ENCODE results near the gene PIGZ.

PIGZ gene

DNA sequence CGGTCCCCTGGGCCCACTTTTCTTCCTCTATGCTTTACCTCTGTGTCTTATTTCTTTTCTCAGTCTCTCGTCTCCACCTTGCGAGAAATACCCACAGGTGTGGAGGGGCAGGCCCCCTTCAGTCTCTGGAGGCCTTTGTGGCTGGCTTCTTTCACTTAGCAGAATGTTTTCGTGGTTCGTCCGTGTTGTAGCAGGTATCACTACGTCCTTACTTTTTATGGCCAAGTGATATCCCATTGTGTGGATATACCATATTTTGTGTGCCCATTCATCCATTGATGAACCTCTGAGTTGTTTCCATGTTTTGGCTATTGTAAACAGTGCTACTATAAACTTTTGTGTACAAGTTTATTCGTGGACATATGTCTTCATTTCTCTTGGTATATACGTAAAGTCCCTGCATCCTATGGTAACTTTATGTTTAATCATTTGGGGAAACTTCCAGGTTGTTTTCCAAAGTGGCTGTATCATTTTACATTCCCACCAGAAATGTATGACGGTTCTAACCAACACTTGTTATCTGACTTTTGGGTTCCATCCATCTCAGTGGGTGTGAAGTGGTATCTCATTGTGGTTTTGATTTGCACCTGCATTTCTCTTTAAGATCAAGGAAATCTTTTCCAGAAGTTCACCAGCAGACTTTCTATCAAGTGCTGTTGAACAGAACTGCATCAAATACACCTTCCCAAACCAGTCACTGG is 5.6 kb downstream of the PIGZ start:
- TF ChIP-seq GATA3 (IDR thresholded peaks at IDR 0.05; ENCODE audit: low read depth, low read length): no peak
- TF ChIP-seq GATA2 (IDR thresholded peaks at IDR 0.05; ENCODE audit: low read depth, low read length): no peak

DNA sequence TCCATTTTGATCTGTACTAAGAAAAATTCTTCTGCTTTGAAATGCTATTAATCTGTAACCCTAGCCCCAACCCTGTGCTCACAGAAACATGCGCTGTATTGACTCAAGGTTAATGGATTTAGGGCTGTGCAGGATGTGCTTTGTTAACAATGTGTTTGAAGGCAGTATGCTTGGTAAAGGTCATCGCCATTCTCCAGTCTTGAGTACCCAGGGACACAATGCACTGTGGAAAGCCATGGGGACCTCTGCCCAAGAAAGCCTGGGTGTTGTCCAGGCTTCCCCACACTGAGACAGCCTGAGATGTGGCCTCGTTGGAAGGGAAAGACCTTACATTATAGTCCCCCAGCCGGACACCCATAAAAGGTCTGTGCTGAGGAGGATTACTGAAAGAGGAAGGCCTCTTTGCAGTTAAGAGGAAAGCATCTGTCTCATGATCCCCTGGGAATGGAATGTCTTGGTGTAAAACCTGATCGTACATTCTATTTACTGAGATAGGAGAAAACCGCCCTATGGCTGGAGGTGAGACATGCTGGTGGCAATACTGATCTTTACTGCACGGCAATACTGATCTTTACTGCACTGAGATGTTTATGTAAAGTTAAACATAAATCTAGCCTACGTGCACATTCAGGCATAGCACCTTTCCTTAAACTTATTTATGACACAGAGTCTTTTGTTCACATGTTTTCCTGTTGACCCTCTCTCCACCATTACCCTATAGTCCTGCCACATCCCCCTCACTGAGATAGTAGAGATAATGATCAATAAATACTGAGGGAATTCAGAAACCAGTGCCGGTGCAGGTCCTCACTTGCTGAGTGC is 6.3 kb downstream of the PIGZ start:
- TF ChIP-seq GATA3 (IDR thresholded peaks at IDR 0.05; ENCODE audit: low read depth, low read length) (no peak), GATA2 (IDR thresholded peaks at IDR 0.05; ENCODE audit: low read depth, low read length) (no peak)

DNA sequence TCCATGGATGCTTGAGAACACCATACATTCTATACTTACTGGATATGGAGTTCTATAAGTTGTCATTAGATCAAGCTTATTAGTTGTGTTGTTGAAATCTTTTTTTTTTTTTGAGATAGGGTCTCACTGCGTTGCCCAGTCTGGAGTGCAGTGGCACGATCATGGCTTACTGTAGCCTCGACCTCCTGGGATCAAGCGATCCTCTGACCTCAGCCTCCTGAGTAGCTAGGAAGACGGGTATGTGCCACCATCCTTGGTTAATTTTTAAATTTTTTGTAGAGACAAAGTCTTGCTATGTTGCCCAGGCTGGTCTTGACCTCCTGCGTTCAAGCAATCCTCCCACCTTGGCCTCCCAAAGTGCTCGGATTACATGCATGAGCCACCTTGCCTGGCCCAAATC is 13.8 kb downstream of the PIGZ start:
- TF ChIP-seq GATA3 (IDR thresholded peaks at IDR 0.05; ENCODE audit: low read depth, low read length) (no peak), GATA2 (IDR thresholded peaks at IDR 0.05; ENCODE audit: low read depth, low read length) (no peak)

GRCh38 chr3:196951371-196951770 is 17.3 kb downstream of the PIGZ start:
- no peak for TF ChIP-seq GATA3 (IDR thresholded peaks at IDR 0.05; ENCODE audit: low read depth, low read length)
- TF ChIP-seq GATA2 (IDR thresholded peaks at IDR 0.05; ENCODE audit: low read depth, low read length): no peak

GRCh38 chr3:196949750-196950149 is 18.9 kb downstream of the PIGZ start:
- TF ChIP-seq GATA2 (IDR thresholded peaks at IDR 0.05; ENCODE audit: low read depth, low read length): no peak
- TF ChIP-seq GATA3 (IDR thresholded peaks at IDR 0.05; ENCODE audit: low read depth, low read length): no peak

DNA sequence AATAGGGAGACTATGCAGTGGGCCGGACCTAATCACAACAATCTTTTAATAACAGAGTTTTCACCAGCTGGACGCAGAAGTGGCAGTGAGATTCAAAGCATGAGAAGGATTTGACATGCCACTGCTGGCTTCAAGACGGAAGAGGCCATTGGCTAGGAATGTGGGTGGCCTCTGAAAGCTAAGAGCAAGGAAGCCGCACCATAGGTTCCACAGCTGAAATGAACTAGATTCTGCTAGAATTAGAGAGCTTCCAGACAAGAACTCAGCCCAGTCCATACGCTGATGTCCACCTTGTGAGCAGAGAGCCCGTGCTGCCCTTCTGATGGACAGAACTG is 19.4 kb downstream of the PIGZ start:
- TF ChIP-seq GATA3 (IDR thresholded peaks at IDR 0.05; ENCODE audit: low read depth, low read length) (no peak), GATA2 (IDR thresholded peaks at IDR 0.05; ENCODE audit: low read depth, low read length) (no peak)

DNA sequence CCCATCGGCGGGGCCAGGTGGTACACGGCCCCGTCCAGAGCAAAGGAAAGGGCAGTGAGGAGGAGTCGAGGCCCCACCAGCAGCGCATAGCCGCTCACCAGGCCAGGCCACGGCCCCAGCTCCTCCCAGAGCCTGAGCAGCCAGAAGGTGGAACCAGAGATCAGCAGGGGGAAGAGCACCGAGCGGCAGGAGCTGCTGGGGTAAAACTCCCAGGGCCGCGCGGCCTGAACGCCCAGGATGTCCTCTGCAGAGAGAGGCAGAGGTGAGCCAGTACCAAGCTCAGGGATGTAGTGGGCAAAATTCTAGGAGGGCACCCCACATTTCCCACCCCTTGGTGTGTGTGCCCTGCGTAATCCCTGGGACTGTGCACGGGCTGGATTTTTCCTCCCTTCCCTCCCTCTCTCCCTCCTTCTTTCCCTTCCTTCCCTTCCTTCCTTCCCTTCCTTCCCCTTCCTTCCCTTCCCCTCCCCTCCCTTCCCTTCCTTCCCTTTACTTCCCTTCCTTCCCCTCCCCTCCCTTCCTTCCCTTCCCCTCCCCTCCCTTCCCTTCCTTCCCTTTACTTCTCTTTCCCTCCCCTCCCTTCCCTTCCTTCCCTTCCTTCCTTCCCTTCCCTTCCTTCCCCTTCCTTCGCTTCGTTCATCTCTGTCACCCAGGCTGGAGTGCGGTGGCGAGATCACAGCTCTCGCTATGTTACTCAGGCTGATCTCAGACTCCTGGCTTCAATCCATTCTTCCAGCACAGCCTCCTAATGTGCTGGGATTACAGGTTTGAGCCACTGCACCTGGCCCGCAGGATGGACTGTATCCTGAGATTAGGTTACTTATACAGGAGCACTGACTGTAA is 20.0 kb downstream of the PIGZ start:
- TF ChIP-seq GATA3 (IDR thresholded peaks at IDR 0.05; ENCODE audit: low read depth, low read length) (no peak), GATA2 (IDR thresholded peaks at IDR 0.05; ENCODE audit: low read depth, low read length) (no peak)

DNA sequence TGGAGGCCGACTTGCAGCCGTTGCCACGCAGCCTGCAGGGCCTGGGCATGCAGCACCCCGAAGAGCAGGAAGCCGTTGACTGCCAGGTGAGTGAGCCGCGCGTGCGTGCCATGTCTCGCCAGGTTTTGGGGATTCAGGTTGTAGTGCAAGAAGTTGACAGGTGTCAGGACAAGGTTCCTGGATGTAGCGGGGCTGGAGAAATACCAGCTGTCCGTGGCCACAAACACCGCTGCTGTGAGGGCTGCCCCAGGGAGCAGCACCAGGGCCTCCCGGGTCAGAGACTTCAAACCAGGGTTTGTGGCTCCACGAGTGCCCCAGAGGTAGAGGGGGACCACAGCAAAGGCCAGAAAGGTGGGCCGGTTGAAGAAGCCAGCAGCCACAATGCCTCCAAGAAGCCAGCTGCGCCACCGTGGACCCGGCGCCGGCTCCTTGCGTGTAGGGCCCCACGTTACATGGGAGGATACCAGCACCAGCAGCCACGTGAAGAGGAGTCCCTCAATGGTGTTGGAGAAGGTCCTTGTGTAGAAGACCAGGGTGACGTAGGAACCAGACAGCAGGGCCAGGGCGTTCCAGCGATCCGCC is 20.7 kb downstream of the PIGZ start:
- no peak for TF ChIP-seq GATA2 (IDR thresholded peaks at IDR 0.05; ENCODE audit: low read depth, low read length)
- no peak for TF ChIP-seq GATA3 (IDR thresholded peaks at IDR 0.05; ENCODE audit: low read depth, low read length)

DNA sequence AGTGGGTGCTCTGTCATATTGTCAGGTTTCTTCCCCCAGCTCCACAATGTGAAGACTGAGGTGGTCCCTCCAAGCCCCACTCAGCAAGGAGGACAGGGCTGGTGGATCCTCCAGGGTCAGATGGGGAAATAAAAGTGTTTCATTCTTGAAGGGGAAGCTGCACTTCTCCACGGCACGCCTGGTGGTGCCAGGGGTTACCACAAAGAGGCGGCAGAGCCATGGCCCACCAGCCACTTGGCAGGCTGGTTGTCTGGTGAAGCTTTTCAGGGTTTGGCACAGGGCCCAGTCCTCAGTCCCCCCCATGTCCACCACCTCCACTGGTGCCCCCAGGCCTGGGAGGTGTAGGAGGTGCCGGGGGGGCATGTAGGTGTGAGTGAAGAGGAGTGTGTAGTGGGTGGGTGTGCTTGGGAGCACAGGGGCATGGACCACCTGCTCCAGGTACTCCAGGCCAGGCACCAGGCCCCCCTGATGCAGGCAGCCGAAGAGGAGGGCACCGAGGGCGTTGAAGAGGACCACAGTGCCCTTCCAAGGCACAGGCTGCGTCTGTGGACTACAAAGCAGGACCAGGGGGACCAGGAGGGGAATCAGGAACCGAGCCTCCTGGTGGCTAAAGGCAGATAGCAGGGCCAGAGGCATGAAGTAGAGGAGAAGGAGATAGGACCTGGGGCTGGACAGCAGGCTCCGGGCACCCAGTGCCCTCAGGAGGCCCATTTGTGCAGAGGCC is 21.3 kb downstream of the PIGZ start:
- TF ChIP-seq GATA2 (IDR thresholded peaks at IDR 0.05; ENCODE audit: low read depth, low read length) (no peak), GATA3 (IDR thresholded peaks at IDR 0.05; ENCODE audit: low read depth, low read length) (no peak)

DNA sequence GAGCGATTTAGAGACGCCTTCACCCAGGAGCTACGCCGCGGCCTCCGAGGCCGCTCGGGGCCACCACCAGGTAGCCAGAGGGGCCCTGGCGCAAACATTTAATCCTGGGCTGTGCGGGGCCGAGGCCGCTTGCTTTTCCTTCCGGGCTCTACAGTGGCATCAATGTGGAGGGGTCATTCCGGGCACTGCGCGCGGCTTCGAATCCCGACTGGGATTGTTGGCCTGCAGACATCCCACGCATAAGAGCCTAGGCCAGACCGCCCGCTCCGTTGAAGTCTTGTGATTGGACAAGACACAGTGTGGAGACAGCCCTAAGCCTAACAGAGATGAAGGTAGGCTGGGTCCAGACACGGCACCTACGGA is 25.7 kb downstream of the PIGZ start:
- TF ChIP-seq GATA2 (IDR thresholded peaks at IDR 0.05; ENCODE audit: low read depth, low read length): no peak
- TF ChIP-seq GATA3 (IDR thresholded peaks at IDR 0.05; ENCODE audit: low read depth, low read length): no peak

GRCh38 chr3:196942226-196942914 is 26.3 kb downstream of the PIGZ start, which contains the start of gene NCBP2:
Gene NCBP2, minus strand, starts transcription at chr3:196942528. Its CDS starts 25 bp downstream, at chr3:196942503.
- TF ChIP-seq GATA2 (IDR thresholded peaks at IDR 0.05; ENCODE audit: low read depth, low read length) (no peak; the same call in 1 of the 2 replicates), GATA3 (IDR thresholded peaks at IDR 0.05; ENCODE audit: low read depth, low read length) (no peak)

DNA sequence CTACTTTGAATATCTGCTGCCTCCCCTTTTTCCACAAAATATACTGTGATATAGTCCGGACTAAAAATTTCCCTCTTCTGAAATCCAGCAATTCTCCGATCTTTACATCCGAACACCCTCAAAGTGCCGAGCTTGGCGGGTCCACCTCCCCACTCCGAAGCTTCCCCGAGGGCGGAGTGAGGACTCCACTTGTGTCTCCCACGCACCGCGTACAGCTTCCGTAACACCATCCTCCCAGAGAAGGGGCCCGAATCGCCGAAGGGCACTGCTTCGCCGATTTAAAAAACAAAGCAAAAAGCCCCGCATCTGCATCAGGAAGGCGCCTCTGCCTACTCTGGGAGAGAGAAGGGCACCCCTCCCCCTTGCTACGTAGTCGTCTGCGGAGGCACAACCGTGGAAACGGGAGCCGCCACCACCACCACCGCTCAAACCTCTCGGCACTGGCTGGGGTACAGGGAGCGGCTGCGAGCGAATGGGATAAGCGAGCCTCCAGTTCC is 26.9 kb downstream of the PIGZ start:
- TF ChIP-seq GATA3 (IDR thresholded peaks at IDR 0.05; ENCODE audit: low read depth, low read length) (no peak), GATA2 (IDR thresholded peaks at IDR 0.05; ENCODE audit: low read depth, low read length) (no peak)

- no peak for TF ChIP-seq GATA2 (IDR thresholded peaks at IDR 0.05; ENCODE audit: low read depth, low read length)
- TF ChIP-seq GATA3 (IDR thresholded peaks at IDR 0.05; ENCODE audit: low read depth, low read length): no peak
These were observed 30.1 kb downstream of the PIGZ start for GRCh38 chr3:196938576-196938975.
